DMS153 treated with DMSO at 0.1 percent for 48 hours (cell line): ENCODE results near the gene CD8A.

Experiments
- DNase-seq: peaks from one replicate; lab custom pipeline; 2025; ENCODE audit not compliant: unreplicated experiment; lab: John Stamatoyannopoulos, UW

CD8A gene

GRCh38 chr2:86781363-86781762 is 9.3 kb downstream of the CD8A start:
- no peak for DNase-seq

- no peak for DNase-seq
Measured at GRCh38 chr2:86779971-86780370, 10.7 kb downstream of the CD8A start.

- no peak for DNase-seq
Measured at GRCh38 chr2:86778957-86779356, 11.8 kb downstream of the CD8A start.

- DNase-seq = no peak
Measured at GRCh38 chr2:86776532-86776931, 14.2 kb downstream of the CD8A start.

GRCh38 chr2:86775338-86775737 is 15.4 kb downstream of the CD8A start:
- DNase-seq = no peak

GRCh38 chr2:86774862-86775261 is 15.9 kb downstream of the CD8A start:
- no peak for DNase-seq

GRCh38 chr2:86772611-86773010 is 18.1 kb downstream of the CD8A start:
- no peak for DNase-seq

- no peak for DNase-seq
Measured at GRCh38 chr2:86770816-86771301, 19.9 kb downstream of the CD8A start.

GRCh38 chr2:86769838-86770237 is 20.9 kb downstream of the CD8A start:
- no peak for DNase-seq

- no peak for DNase-seq
Measured at GRCh38 chr2:86768189-86768949, 22.3 kb downstream of the CD8A start.

- DNase-seq = no peak
Measured at GRCh38 chr2:86765310-86765695, 25.4 kb downstream of the CD8A start.

GRCh38 chr2:86764661-86765309 is 25.9 kb downstream of the CD8A start:
- DNase-seq = no peak

- no peak for DNase-seq
Measured at GRCh38 chr2:86760371-86760770, 30.3 kb downstream of the CD8A start.

GRCh38 chr2:86758405-86758804 is 32.3 kb downstream of the CD8A start:
- DNase-seq = no peak

GRCh38 chr2:86753606-86754005 is 37.1 kb downstream of the CD8A start:
- DNase-seq = no peak

- DNase-seq = no peak
Measured at GRCh38 chr2:86752934-86753333, 37.8 kb downstream of the CD8A start.

- DNase-seq = no peak
Measured at GRCh38 chr2:86751778-86752177, 38.9 kb downstream of the CD8A start.

GRCh38 chr2:86750240-86750839 is 40.4 kb downstream of the CD8A start:
- no peak for DNase-seq

- DNase-seq = no peak
Measured at GRCh38 chr2:86747711-86748639, 42.7 kb downstream of the CD8A start.

GRCh38 chr2:86746939-86747338 is 43.8 kb downstream of the CD8A start:
- DNase-seq = no peak

GRCh38 chr2:86744152-86744551 is 46.6 kb downstream of the CD8A start:
- DNase-seq = no peak
